Caco-2 (cell line): ENCODE data around the gene GNAO1. TPM values are rescaled to one million over a fixed set of nuclear protein-coding genes. Genes with fewer than 3 reads are reported as not detected.
A peak's percentile ranks its signal among the peaks of the same experiment; 100 is the strongest.

Experiments used
- BruUV-seq: library from RNA; stranded (reverse); fragments of 400-500 nt; replicated peaks from 2 replicates; lab custom pipeline; 2021; lab: Mats Ljungman, UMichigan
- CTCF ChIA-PET: fragments of 300-600 bp; sonication (Branson Sonifier 250); formaldehyde crosslinking; loops from one replicate; lab custom pipeline; 2022; ENCODE audit warnings: antibody characterized with exemption; lab: Charles Lee
- POLR2A ChIA-PET: fragments of 300-600 bp; sonication (Branson Sonifier 250); formaldehyde crosslinking; loops from one replicate; lab custom pipeline; 2022; ENCODE audit warnings: antibody characterized with exemption; lab: Charles Lee
- DNase-seq, 2 experiments: peaks; one replicate each; pipeline versions ENCODE4 v3.0.0 to v3.0.0-alpha.2; 2020 to 2022
- H3K27me3 ChIP-seq: replicated peaks from 2 replicates; pipeline ENCODE4 v1.6.0; 2011; ENCODE audit warnings: low read length; ENCODE audit not compliant: control insufficient read depth, insufficient read depth
- H3K36me3 ChIP-seq: 2 replicates; pipeline ENCODE4 v1.5.1; 2011; ENCODE audit warnings: low read length; ENCODE audit not compliant: control insufficient read depth, insufficient read depth
- H3K4me1 ChIP-seq: fragments of 250-450 bp; sonication (Bioruptor Pico); 2 replicates; pipeline ENCODE4 v1.5.1; 2020; ENCODE audit warnings: mild to moderate bottlenecking
- H3K4me3 ChIP-seq: 2 replicates; pipeline ENCODE4 v1.5.1; 2011; ENCODE audit warnings: low read depth, mild to moderate bottlenecking, control low read depth, low read length
- H3K9me3 ChIP-seq: fragments of 250-450 bp; sonication (Bioruptor Pico); 2 replicates; pipeline ENCODE4 v1.5.1; 2020; ENCODE audit warnings: mild to moderate bottlenecking, moderate library complexity
- H3K27ac Mint-ChIP-seq: one replicate; pipeline ENCODE4 v1.8.0; 2022; ENCODE audit warnings: mixed read lengths; ENCODE audit not compliant: unreplicated experiment
- H3K27me3 Mint-ChIP-seq: one replicate; pipeline ENCODE4 v1.8.0; 2022; ENCODE audit warnings: mixed read lengths; ENCODE audit not compliant: insufficient read depth, unreplicated experiment
- H3K36me3 Mint-ChIP-seq: one replicate; pipeline ENCODE4 v1.8.0; 2022; ENCODE audit warnings: mild to moderate bottlenecking, mixed read lengths; ENCODE audit not compliant: insufficient read depth, unreplicated experiment
- H3K4me1 Mint-ChIP-seq: one replicate; pipeline ENCODE4 v1.8.0; 2022; ENCODE audit warnings: low read depth, mixed read lengths; ENCODE audit not compliant: unreplicated experiment
- H3K4me3 Mint-ChIP-seq: one replicate; pipeline ENCODE4 v1.8.0; 2022; ENCODE audit warnings: mild to moderate bottlenecking, moderate library complexity, mixed read lengths; ENCODE audit not compliant: unreplicated experiment
- H3K9me3 Mint-ChIP-seq: one replicate; pipeline ENCODE4 v1.8.0; 2022; ENCODE audit warnings: mixed read lengths; ENCODE audit not compliant: unreplicated experiment
- CTCF ChIP-seq, 2 experiments: fragments of 200-600 bp in 1 of 2; IDR thresholded peaks; 1 replicate in 1 of 2; 2 replicates in 1 of 2; pipeline versions ENCODE4 v1.5.1 to v1.8.0; 2011 to 2022; ENCODE audit warnings: antibody characterized with exemption in 1 of 2, control low read depth in 1 of 2, inconsistent platforms in 1 of 2, low read depth in 1 of 2, low read length in 1 of 2, mild to moderate bottlenecking in 1 of 2, moderate library complexity in 1 of 2; ENCODE audit not compliant: insufficient read depth in 1 of 2, severe bottlenecking in 1 of 2, unreplicated experiment in 1 of 2
- intact Hi-C: fragments of 100-400 bp; cut with micrococcal nuclease; formaldehyde crosslinking; loops from one replicate; pipeline ENCODE4 v1.10.0; 2022; ENCODE audit not compliant: unreplicated experiment
- total RNA-seq: library from RNA; stranded (reverse); gene quantifications from 2 replicates; pipeline ENCODE4 v1.2.3, GENCODE V29; 2022

The GNAO1 gene
- total RNA-seq, 1 experiment from 2014 or later: 3.2 TPM

- no peak for DNase-seq
- Histone ChIP-seq H3K4me1 (peaks cover 9% of the 10 kb centered on the region), H3K27me3 (no peaks in the 10 kb centered on the region), H3K36me3 (no peaks in the 10 kb centered on the region), H3K4me3 (peak overlapping the region; percentile 37; the same call in 1 of the 2 replicates), H3K9me3 (no peaks in the 10 kb centered on the region)
- H3K36me3 Mint-ChIP-seq: peaks cover 12% of the 10 kb centered on the region
- POLR2A ChIA-PET: interaction anchor here (0.6 kb wide), 1 partner anchor 92 kb away, joined by 3 read pairs; no protein-coding TSS in a partner anchor
- peak overlapping the region; percentile 87 for H3K4me3 Mint-ChIP-seq
- CTCF ChIA-PET: interaction anchor here (1.1 to 2.3 kb wide), 9 partner anchors 11 to 345 kb away, joined by 4 to 61 read pairs (median 7); partner anchors contain the start of genes NUDT21 and OGFOD1
- intact Hi-C loops: no loop called here
- peak overlapping the region; percentile 43 for H3K27ac Mint-ChIP-seq
- no TSS peak for BruUV-seq
- no peak for TF ChIP-seq CTCF (IDR thresholded peaks at IDR 0.05; ENCODE audit: insufficient read depth in 1 of 2, low read depth in 1 of 2, low read length in 1 of 2, severe bottlenecking in 1 of 2, unreplicated experiment in 1 of 2)
- H3K4me1 Mint-ChIP-seq: peaks cover 8% of the 10 kb centered on the region
- no peaks in the 10 kb centered on the region for H3K9me3 Mint-ChIP-seq
- H3K27me3 Mint-ChIP-seq: no peaks in the 10 kb centered on the region
Measured at GRCh38 chr16:56357241-56357764, 166.0 kb downstream of the GNAO1 start.

- no peak overlapping the region for H3K27ac Mint-ChIP-seq
- POLR2A ChIA-PET: no interaction called here
Measured at GRCh38 chr16:56357765-56358322, 166.6 kb downstream of the GNAO1 start.

More at GRCh38 chr16:56357765-56358322, 166.6 kb downstream of the GNAO1 start:
- Mint-ChIP-seq H3K4me1 (peaks cover 8% of the 10 kb centered on the region), H3K9me3 (no peaks in the 10 kb centered on the region), H3K36me3 (peaks cover 16% of the 10 kb centered on the region), H3K27me3 (no peaks in the 10 kb centered on the region), H3K4me3 (peak overlapping the region; percentile 87)
- Histone ChIP-seq H3K4me3 (no peak overlapping the region), H3K36me3 (peaks cover 1% of the 10 kb centered on the region), H3K4me1 (peaks cover 9% of the 10 kb centered on the region), H3K27me3 (no peaks in the 10 kb centered on the region), H3K9me3 (no peaks in the 10 kb centered on the region)
- peak in 1 of 2 experiments; percentile 48 for TF ChIP-seq CTCF (IDR thresholded peaks at IDR 0.05; ENCODE audit: insufficient read depth in 1 of 2, low read depth in 1 of 2, low read length in 1 of 2, severe bottlenecking in 1 of 2, unreplicated experiment in 1 of 2)
- intact Hi-C loops: no loop called here
- no TSS peak for BruUV-seq
- CTCF ChIA-PET: interaction anchor here (2.2 to 2.3 kb wide), 3 partner anchors 17 to 344 kb away, joined by 14 to 61 read pairs (median 25); no protein-coding TSS in a partner anchor
- peak; percentile 45 to 51 for DNase-seq
